Neutrophil (primary cell): ENCODE data around the gene CHRNA1.

ENCODE experiments used
- H3K27ac ChIP-seq: fragments of 200-600 bp; sonication (generic); 2 replicates; pipeline ENCODE4 v1.5.1; 2016; ENCODE audit warnings: mild to moderate bottlenecking, moderate library complexity
- H3K27me3 ChIP-seq: fragments of 200-600 bp; sonication (generic); 2 replicates; pipeline ENCODE4 v1.6.0; 2016; ENCODE audit warnings: mild to moderate bottlenecking
- H3K36me3 ChIP-seq: fragments of 200-600 bp; sonication (generic); 2 replicates; pipeline ENCODE4 v1.5.1; 2017
- H3K4me1 ChIP-seq, 2 experiments: fragments of 200-600 bp in 1 of 2; sonication (generic) in 1 of 2; 1 replicate in 1 of 2; 2 replicates in 1 of 2; pipeline versions ENCODE4 v1.5.1 to v1.6.1; 2013 to 2016; ENCODE audit warnings: low read depth in 1 of 2, low read length in 1 of 2, mild to moderate bottlenecking in 1 of 2, moderate library complexity in 1 of 2; ENCODE audit not compliant: control insufficient read depth in 1 of 2, insufficient read depth in 1 of 2
- H3K4me3 ChIP-seq, 2 experiments: fragments of 200-600 bp in 1 of 2; sonication (generic) in 1 of 2; 1 replicate in 1 of 2; 2 replicates in 1 of 2; pipeline ENCODE4 v1.5.1; 2013 to 2016; ENCODE audit warnings: low read depth in 1 of 2, low read length in 1 of 2, mild to moderate bottlenecking in 1 of 2, moderate library complexity in 1 of 2
- H3K9me3 ChIP-seq: fragments of 200-600 bp; sonication (generic); 2 replicates; pipeline ENCODE4 v1.5.1; 2016
- TF ChIP-seq, protein P1 (sequence below): fragments of 200-600 bp; sonication (generic); IDR thresholded peaks from 2 replicates; pipeline ENCODE4 v1.5.1; 2016; ENCODE audit warnings: antibody characterized with exemption

The CHRNA1 gene

DNA sequence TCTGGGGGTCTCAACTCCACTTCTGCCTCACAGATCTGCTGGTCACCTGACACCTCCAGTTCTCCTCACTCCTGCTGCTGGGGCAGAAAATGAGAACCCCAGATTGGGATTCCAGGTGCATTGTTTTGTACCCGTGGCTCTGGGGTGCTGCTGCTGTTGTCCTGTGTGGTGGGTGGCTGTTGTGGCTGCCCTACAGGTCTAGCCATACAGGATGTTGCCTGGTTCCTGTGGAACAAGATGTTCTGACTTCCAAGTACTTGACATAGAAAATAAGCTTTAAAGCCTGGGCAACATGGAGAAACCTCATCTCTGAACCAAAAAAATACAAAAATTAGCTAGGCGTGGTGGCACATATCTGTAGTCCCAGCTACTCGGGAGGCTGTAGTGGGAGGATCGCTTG is 38.1 kb downstream of the CHRNA1 start:
- Histone ChIP-seq H3K27me3 (peaks cover 91% of the 10 kb centered on the region), H3K36me3 (no peaks in the 10 kb centered on the region), H3K4me3 (no peak overlapping the region), H3K27ac (no peak overlapping the region), H3K9me3 (no peaks in the 10 kb centered on the region), H3K4me1 (peaks cover 0 to 4% of the 10 kb centered on the region in 2 experiments)
- TF ChIP-seq, protein P1, sequence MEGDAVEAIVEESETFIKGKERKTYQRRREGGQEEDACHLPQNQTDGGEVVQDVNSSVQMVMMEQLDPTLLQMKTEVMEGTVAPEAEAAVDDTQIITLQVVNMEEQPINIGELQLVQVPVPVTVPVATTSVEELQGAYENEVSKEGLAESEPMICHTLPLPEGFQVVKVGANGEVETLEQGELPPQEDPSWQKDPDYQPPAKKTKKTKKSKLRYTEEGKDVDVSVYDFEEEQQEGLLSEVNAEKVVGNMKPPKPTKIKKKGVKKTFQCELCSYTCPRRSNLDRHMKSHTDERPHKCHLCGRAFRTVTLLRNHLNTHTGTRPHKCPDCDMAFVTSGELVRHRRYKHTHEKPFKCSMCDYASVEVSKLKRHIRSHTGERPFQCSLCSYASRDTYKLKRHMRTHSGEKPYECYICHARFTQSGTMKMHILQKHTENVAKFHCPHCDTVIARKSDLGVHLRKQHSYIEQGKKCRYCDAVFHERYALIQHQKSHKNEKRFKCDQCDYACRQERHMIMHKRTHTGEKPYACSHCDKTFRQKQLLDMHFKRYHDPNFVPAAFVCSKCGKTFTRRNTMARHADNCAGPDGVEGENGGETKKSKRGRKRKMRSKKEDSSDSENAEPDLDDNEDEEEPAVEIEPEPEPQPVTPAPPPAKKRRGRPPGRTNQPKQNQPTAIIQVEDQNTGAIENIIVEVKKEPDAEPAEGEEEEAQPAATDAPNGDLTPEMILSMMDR = no peak

GRCh38 chr2:174722942-174723592 is 41.2 kb downstream of the CHRNA1 start:
- TF ChIP-seq, protein P1 = no peak
- Histone ChIP-seq H3K9me3 (no peaks in the 10 kb centered on the region), H3K27ac (no peak overlapping the region), H3K4me3 (no peak overlapping the region), H3K36me3 (no peaks in the 10 kb centered on the region), H3K27me3 (peaks cover 63% of the 10 kb centered on the region), H3K4me1 (no peaks in the 10 kb centered on the region)

- Histone ChIP-seq H3K9me3 (no peaks in the 10 kb centered on the region), H3K4me3 (no peak overlapping the region), H3K4me1 (no peaks in the 10 kb centered on the region), H3K27ac (no peak overlapping the region), H3K27me3 (peaks cover 40% of the 10 kb centered on the region), H3K36me3 (no peaks in the 10 kb centered on the region)
- TF ChIP-seq, protein P1 = no peak
These were observed 45.3 kb downstream of the CHRNA1 start for GRCh38 chr2:174719016-174719415.

- H3K9me3 ChIP-seq = no peaks in the 10 kb centered on the region
- no peak overlapping the region for H3K4me3 ChIP-seq
- H3K27ac ChIP-seq = no peak overlapping the region
- H3K4me1 ChIP-seq = no peaks in the 10 kb centered on the region
- no peaks in the 10 kb centered on the region for H3K36me3 ChIP-seq
- TF ChIP-seq, protein P1 = no peak
- H3K27me3 ChIP-seq = peaks cover 37% of the 10 kb centered on the region
These were observed 45.7 kb downstream of the CHRNA1 start for GRCh38 chr2:174718591-174718990.

GRCh38 chr2:174717916-174718315 is 46.4 kb downstream of the CHRNA1 start:
- Histone ChIP-seq H3K4me1 (no peaks in the 10 kb centered on the region), H3K27me3 (peaks cover 41% of the 10 kb centered on the region), H3K27ac (no peak overlapping the region), H3K9me3 (no peaks in the 10 kb centered on the region), H3K4me3 (no peak overlapping the region), H3K36me3 (no peaks in the 10 kb centered on the region)
- TF ChIP-seq, protein P1 = no peak

DNA sequence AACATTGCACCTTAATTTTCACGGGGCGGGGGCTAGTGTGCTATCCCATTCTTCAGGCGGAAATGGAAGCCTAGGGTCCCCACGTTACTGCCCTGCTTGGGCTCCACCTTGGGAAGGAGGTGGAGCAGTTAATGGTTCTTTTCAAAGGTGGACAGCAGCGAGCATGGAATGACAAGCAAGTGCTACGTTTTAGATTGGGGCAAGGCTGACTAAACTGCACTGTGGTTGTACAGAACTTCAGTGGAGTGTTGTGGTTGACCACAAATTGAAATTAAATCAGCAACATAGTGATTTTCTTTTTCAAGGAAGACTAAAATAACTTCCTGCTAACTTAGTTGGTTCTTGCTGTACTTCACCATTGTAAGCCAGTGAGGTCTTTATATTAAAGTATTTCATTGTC is 47.0 kb downstream of the CHRNA1 start:
- Histone ChIP-seq H3K27me3 (peaks cover 35% of the 10 kb centered on the region), H3K27ac (no peak overlapping the region), H3K4me1 (no peaks in the 10 kb centered on the region), H3K4me3 (no peak overlapping the region), H3K9me3 (no peaks in the 10 kb centered on the region), H3K36me3 (no peaks in the 10 kb centered on the region)
- TF ChIP-seq, protein P1 = no peak
